CD4-positive, alpha-beta T cell (primary cell): ENCODE results near the gene TBC1D2. TPM values are rescaled to one million over a fixed set of nuclear protein-coding genes. Genes with fewer than 3 reads are reported as not detected.

Source experiments
- ATAC-seq: fragments of 200-7000 bp; cut with Tn5 transposase; one replicate; pipeline ENCODE4 v1.10.0; 2022; ENCODE audit warnings: mild to moderate bottlenecking; ENCODE audit not compliant: poor library complexity
- CTCF ChIA-PET: fragments of 350-600 bp; sonication (Branson Sonifier 250); formaldehyde crosslinking; loops from one replicate; lab custom pipeline; 2021; ENCODE audit warnings: antibody characterized with exemption, inconsistent platforms; lab: Charles Lee
- POLR2A ChIA-PET: fragments of 350-600 bp; sonication (Branson Sonifier 250); formaldehyde crosslinking; loops from one replicate; lab custom pipeline; 2021; ENCODE audit warnings: antibody characterized with exemption, inconsistent platforms; lab: Charles Lee
- DNase-seq, 14 experiments: peaks; one replicate each; pipeline ENCODE4 v3.0.0-alpha.2; 2013 to 2020; ENCODE audit warnings: mixed read lengths in 2 of 14
- H3K27ac ChIP-seq, 2 donors: one replicate each; pipeline versions ENCODE4 v1.5.1 to v1.7.0; 2013; ENCODE audit warnings: low read length in 2 of 2, low read depth in 1 of 2, mild to moderate bottlenecking in 1 of 2
- H3K27me3 ChIP-seq, 2 experiments: 1 replicate in 1 of 2; 2 replicates in 1 of 2; pipeline versions ENCODE4 v1.6.1 to v1.7.0; 2013; ENCODE audit warnings: low read length in 2 of 2, control low read depth in 1 of 2, mild to moderate bottlenecking in 1 of 2, moderate library complexity in 1 of 2; ENCODE audit not compliant: insufficient read depth in 2 of 2, control insufficient read depth in 1 of 2
- H3K36me3 ChIP-seq: one replicate; pipeline ENCODE4 v1.6.1; 2013; ENCODE audit warnings: low read length, control low read depth; ENCODE audit not compliant: insufficient read depth
- H3K4me1 ChIP-seq: one replicate; pipeline ENCODE4 v1.6.1; 2013; ENCODE audit warnings: low read length, control low read depth; ENCODE audit not compliant: insufficient read depth
- H3K4me3 ChIP-seq: one replicate; pipeline ENCODE4 v1.5.1; 2013; ENCODE audit warnings: mild to moderate bottlenecking, low read length, moderate library complexity
- H3K9me3 ChIP-seq, 2 experiments: 1 replicate in 1 of 2; 2 replicates in 1 of 2; pipeline versions ENCODE4 v1.6.1 to v1.7.0; 2013; ENCODE audit warnings: low read length in 2 of 2, mild to moderate bottlenecking in 2 of 2, control low read depth in 1 of 2, moderate library complexity in 1 of 2; ENCODE audit not compliant: control insufficient read depth in 1 of 2, insufficient read depth in 1 of 2
- H3K27ac Mint-ChIP-seq: one replicate; pipeline ENCODE4 v1.8.0; 2020; ENCODE audit warnings: mixed read lengths
- H3K27me3 Mint-ChIP-seq: one replicate; pipeline ENCODE4 v1.8.0; 2021; ENCODE audit warnings: mixed read lengths
- H3K36me3 Mint-ChIP-seq: one replicate; pipeline ENCODE4 v1.8.0; 2021; ENCODE audit warnings: low read depth, mixed read lengths
- H3K4me1 Mint-ChIP-seq: one replicate; pipeline ENCODE4 v1.8.0; 2021; ENCODE audit warnings: low read depth, mixed read lengths
- H3K4me3 Mint-ChIP-seq: one replicate; pipeline ENCODE4 v1.8.0; 2020; ENCODE audit warnings: mild to moderate bottlenecking, mixed read lengths
- H3K9me3 Mint-ChIP-seq: one replicate; pipeline ENCODE4 v1.8.0; 2020; ENCODE audit warnings: mixed read lengths
- intact Hi-C, 2 experiments: fragments of 100-400 bp; cut with DNase I in 1 of 2; cut with micrococcal nuclease in 1 of 2; formaldehyde crosslinking; loops; one replicate each; pipeline versions ENCODE4 v1.15.1 to v1.9.0; 2023 to 2025; cut with DNase I, micrococcal nuclease
- total RNA-seq, 174 experiments: library from RNA in 2 of 174; stranded (reverse) in 2 of 174; gene quantifications; one replicate each; pipeline ENCODE4 v1.2.3 and lab custom pipeline; 2021 to 2026
- TF ChIP-seq, protein P1 (sequence below): fragments of 200-600 bp; IDR thresholded peaks from one replicate; pipeline ENCODE4 v1.8.0; 2022; ENCODE audit warnings: antibody characterized with exemption, mild to moderate bottlenecking

Gene TBC1D2
- total RNA-seq, 2 experiments from 2014 or later, result 2.9 to 4.0 TPM

- Mint-ChIP-seq H3K36me3 (peaks cover 54% of the 10 kb centered on the region), H3K4me3 (no peak overlapping the region), H3K4me1 (peaks cover 5% of the 10 kb centered on the region), H3K27me3 (no peaks in the 10 kb centered on the region), H3K27ac (no peak overlapping the region), H3K9me3 (no peaks in the 10 kb centered on the region)
- CTCF ChIA-PET, result interaction anchor here (0.7 kb wide), 1 partner anchor 76 kb away, joined by 3 read pairs; no protein-coding TSS in a partner anchor
- Histone ChIP-seq H3K4me1 (no peaks in the 10 kb centered on the region), H3K36me3 (peaks cover 20% of the 10 kb centered on the region), H3K9me3 (no peaks in the 10 kb centered on the region), H3K27ac (no peak overlapping the region), H3K27me3 (no peaks in the 10 kb centered on the region), H3K4me3 (no peak overlapping the region)
- TF ChIP-seq, protein P1, sequence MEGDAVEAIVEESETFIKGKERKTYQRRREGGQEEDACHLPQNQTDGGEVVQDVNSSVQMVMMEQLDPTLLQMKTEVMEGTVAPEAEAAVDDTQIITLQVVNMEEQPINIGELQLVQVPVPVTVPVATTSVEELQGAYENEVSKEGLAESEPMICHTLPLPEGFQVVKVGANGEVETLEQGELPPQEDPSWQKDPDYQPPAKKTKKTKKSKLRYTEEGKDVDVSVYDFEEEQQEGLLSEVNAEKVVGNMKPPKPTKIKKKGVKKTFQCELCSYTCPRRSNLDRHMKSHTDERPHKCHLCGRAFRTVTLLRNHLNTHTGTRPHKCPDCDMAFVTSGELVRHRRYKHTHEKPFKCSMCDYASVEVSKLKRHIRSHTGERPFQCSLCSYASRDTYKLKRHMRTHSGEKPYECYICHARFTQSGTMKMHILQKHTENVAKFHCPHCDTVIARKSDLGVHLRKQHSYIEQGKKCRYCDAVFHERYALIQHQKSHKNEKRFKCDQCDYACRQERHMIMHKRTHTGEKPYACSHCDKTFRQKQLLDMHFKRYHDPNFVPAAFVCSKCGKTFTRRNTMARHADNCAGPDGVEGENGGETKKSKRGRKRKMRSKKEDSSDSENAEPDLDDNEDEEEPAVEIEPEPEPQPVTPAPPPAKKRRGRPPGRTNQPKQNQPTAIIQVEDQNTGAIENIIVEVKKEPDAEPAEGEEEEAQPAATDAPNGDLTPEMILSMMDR, result no peak
- POLR2A ChIA-PET, result no interaction called here
- intact Hi-C loops, result no loop called here
- no peak for ATAC-seq
- DNase-seq, result no peak
These were observed 102.9 kb downstream of the TBC1D2 start for GRCh38 chr9:98152526-98152925.

- peaks cover 5% of the 10 kb centered on the region for H3K4me1 Mint-ChIP-seq
- no peak overlapping the region for H3K27ac Mint-ChIP-seq
These were observed 104.7 kb downstream of the TBC1D2 start for GRCh38 chr9:98150721-98151120.

DNA sequence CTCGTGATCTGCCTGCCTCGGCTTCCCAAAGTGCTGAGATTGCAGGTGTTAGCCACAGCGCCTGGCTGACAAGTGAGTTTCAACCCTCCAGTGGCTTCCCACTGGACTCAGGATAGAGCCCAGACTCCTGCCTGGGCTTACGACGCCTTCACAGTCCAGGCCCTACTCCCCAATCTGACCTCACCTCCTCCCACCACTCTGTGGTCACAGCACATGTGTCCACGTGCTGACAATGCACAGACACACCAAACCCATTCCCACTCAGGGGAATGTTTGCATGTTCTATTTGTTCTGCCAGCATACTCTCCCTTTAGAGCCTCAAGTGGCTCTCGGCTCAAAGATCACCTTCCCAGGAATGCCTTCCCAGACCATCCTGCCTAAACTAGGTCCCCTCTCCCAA lies 105.3 kb downstream of the TBC1D2 start:
- H3K27me3 ChIP-seq, result no peaks in the 10 kb centered on the region
- TF ChIP-seq, protein P1, result no peak
- DNase-seq (no peak), ATAC-seq (no peak)
- peaks cover 3% of the 10 kb centered on the region for H3K4me1 ChIP-seq
- no peak overlapping the region for H3K27ac ChIP-seq
- CTCF ChIA-PET, result no interaction called here
- intact Hi-C loops, result no loop called here
- no peak overlapping the region for H3K27ac Mint-ChIP-seq
- H3K4me1 Mint-ChIP-seq, result peaks cover 5% of the 10 kb centered on the region
- peaks cover 9% of the 10 kb centered on the region for H3K36me3 ChIP-seq
- POLR2A ChIA-PET, result no interaction called here
- H3K27me3 Mint-ChIP-seq, result no peaks in the 10 kb centered on the region
- no peaks in the 10 kb centered on the region for H3K9me3 Mint-ChIP-seq
- peaks cover 42% of the 10 kb centered on the region for H3K36me3 Mint-ChIP-seq
- H3K4me3 ChIP-seq, result no peak overlapping the region
- no peak overlapping the region for H3K4me3 Mint-ChIP-seq
- no peaks in the 10 kb centered on the region for H3K9me3 ChIP-seq

More at GRCh38 chr9:98150721-98151120, 104.7 kb downstream of the TBC1D2 start:
- Mint-ChIP-seq H3K9me3 (no peaks in the 10 kb centered on the region), H3K27me3 (no peaks in the 10 kb centered on the region), H3K4me3 (no peak overlapping the region), H3K36me3 (peaks cover 45% of the 10 kb centered on the region)
- Histone ChIP-seq H3K27me3 (no peaks in the 10 kb centered on the region), H3K27ac (no peak overlapping the region), H3K9me3 (no peaks in the 10 kb centered on the region), H3K4me3 (no peak overlapping the region), H3K4me1 (peaks cover 3% of the 10 kb centered on the region), H3K36me3 (peaks cover 9% of the 10 kb centered on the region)
- ChIA-PET CTCF (no interaction called here), POLR2A (no interaction called here)
- DNase-seq (no peak), ATAC-seq (no peak)
- intact Hi-C loops, result no loop called here
- TF ChIP-seq, protein P1, result no peak
